Skeletal muscle cell (primary cell): Measurements from ENCODE around the gene SEMA3G.

Source experiments
- DNase-seq: peaks from one replicate; pipeline ENCODE4 v3.0.0-alpha.2; 2010; ENCODE audit warnings: low read depth
- H3K4me3 ChIP-seq: 2 replicates; pipeline ENCODE4 v1.5.1; 2011; ENCODE audit warnings: low read depth, mild to moderate bottlenecking, control low read depth, low read length, moderate library complexity

Gene SEMA3G

GRCh38 chr3:52456169-52456799 is 11.4 kb upstream of the SEMA3G start:
- H3K4me3 ChIP-seq: peak overlapping the region; percentile 94
- no peak for DNase-seq

GRCh38 chr3:52455283-52456168 is 10.6 kb upstream of the SEMA3G start, which contains the start of gene NISCH:
NISCH (plus strand) TSS chr3:52455604; CDS start chr3:52455642, 38 bp downstream.
- no peak for DNase-seq
- H3K4me3 ChIP-seq: peak within 1 kb of the TSS; percentile 94

- peak overlapping the region; percentile 94 for H3K4me3 ChIP-seq
- no peak for DNase-seq
Measured at GRCh38 chr3:52454938-52455282, 10.0 kb upstream of the SEMA3G start.

- DNase-seq: no peak
Measured at GRCh38 chr3:52454250-52454937, 9.5 kb upstream of the SEMA3G start.

GRCh38 chr3:52453496-52454249 is 8.8 kb upstream of the SEMA3G start, which contains the start of gene TNNC1:
TNNC1 (minus strand) TSS chr3:52454041; CDS start chr3:52454015, 26 bp downstream.
- H3K4me3 ChIP-seq: peak within 1 kb of the TSS; percentile 94

More at GRCh38 chr3:52454250-52454937, 9.5 kb upstream of the SEMA3G start:
- H3K4me3 ChIP-seq: no peak overlapping the region

GRCh38 chr3:52452570-52453221 is 7.8 kb upstream of the SEMA3G start:
- H3K4me3 ChIP-seq: no peak overlapping the region
- no peak for DNase-seq

More at GRCh38 chr3:52453496-52454249, 8.8 kb upstream of the SEMA3G start, which contains the start of gene TNNC1:
- DNase-seq: no peak

- H3K4me3 ChIP-seq: no peak overlapping the region
- DNase-seq: no peak
Measured at GRCh38 chr3:52452126-52452525, 7.2 kb upstream of the SEMA3G start.

GRCh38 chr3:52451237-52452083 is 6.6 kb upstream of the SEMA3G start:
- H3K4me3 ChIP-seq: no peak overlapping the region
- DNase-seq: no peak

GRCh38 chr3:52450489-52451236 is 5.8 kb upstream of the SEMA3G start:
- H3K4me3 ChIP-seq: no peak overlapping the region
- DNase-seq: no peak

GRCh38 chr3:52447512-52448355 is 2.8 kb upstream of the SEMA3G start:
- no peak overlapping the region for H3K4me3 ChIP-seq
- DNase-seq: no peak

- DNase-seq: no peak
- H3K4me3 ChIP-seq: no peak overlapping the region
Measured at GRCh38 chr3:52446631-52447511, 2.0 kb upstream of the SEMA3G start.

GRCh38 chr3:52446042-52446441 is 1.1 kb upstream of the SEMA3G start:
- no peak for DNase-seq
- no peak overlapping the region for H3K4me3 ChIP-seq

GRCh38 chr3:52443791-52444687 is 864 bp downstream of the SEMA3G start:
- no peak for DNase-seq
- no peak overlapping the region for H3K4me3 ChIP-seq

GRCh38 chr3:52443268-52443610 is 1.7 kb downstream of the SEMA3G start:
- no peak for DNase-seq
- H3K4me3 ChIP-seq: no peak overlapping the region
